Bone marrow (tissue), 2 donors: ENCODE data around the gene PTPN13.

Experiments
- DNase-seq, 2 donors: peaks; one replicate each; lab custom pipeline; 2025; lab: John Stamatoyannopoulos, UW

The PTPN13 gene

GRCh38 chr4:86593688-86594558 lies at the start of gene PTPN13:
Gene PTPN13 (plus strand): TSS chr4:86594315. CDS start chr4:86635257, 40,942 bp downstream.
- peak in 1 of 2 donors; percentile 36 for DNase-seq

GRCh38 chr4:86547140-86547539 lies 47.0 kb upstream of the PTPN13 start:
- no peak for DNase-seq

GRCh38 chr4:86549163-86549788 lies 44.8 kb upstream of the PTPN13 start:
- no peak for DNase-seq

GRCh38 chr4:86551387-86551786 lies 42.7 kb upstream of the PTPN13 start:
- no peak for DNase-seq

DNA sequence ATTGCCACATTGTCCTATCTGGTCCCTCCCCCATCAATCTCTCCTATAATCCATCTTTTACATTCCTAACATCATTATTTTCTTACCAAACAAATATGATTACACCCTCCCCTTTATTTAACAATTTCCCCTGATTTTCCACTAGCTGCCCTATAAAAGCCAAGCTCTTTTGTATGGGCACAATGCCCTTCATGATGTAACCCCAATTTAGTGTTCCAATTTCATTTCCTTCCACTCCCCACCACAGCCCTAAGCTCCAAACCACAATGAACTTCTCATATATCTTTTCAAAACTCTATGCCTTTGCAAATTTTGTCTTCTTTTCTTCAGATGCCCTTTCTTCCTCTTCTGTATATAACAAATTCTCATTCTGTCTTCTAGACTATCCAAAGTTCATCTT lies 39.5 kb upstream of the PTPN13 start:
- no peak for DNase-seq

- no peak for DNase-seq
Measured at GRCh38 chr4:86556791-86557415, 37.2 kb upstream of the PTPN13 start.

DNA sequence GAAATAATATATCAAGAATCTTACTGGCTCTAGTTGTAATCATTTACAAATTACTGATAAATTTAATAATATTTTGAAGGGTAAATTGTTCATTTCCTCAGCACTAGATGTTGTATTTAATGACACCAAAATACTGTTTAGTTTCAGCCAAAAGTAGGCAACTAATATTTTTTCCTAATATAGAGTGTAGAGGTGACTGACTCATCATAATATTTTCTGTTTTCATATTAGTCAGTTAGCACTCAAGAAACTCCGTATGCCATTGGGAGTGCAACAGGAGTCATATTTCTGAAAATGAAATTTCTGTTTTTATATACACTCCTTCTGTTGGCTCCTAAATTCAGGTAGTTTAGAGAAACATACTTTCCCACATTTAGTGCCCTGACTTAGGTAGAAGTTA lies 36.6 kb upstream of the PTPN13 start:
- DNase-seq: no peak

DNA sequence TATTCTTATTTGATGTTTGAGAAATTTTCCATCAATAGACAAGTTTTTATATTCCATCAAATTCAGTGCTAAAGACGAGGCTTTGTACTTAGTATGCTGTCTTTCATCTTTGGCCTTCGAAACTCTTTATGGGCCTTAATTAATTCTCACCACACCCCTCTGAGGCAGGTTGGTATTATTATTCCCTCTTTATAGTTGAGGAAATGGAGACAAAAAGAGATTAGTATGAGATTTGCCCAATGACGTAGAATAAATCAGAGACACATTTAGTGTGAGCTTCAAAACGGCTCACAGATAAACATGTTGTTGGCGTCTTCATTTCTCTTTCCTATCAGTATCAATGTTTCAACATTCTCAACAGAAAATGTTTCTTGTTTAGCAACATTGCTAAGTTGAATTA lies 35.9 kb upstream of the PTPN13 start:
- no peak for DNase-seq

DNA sequence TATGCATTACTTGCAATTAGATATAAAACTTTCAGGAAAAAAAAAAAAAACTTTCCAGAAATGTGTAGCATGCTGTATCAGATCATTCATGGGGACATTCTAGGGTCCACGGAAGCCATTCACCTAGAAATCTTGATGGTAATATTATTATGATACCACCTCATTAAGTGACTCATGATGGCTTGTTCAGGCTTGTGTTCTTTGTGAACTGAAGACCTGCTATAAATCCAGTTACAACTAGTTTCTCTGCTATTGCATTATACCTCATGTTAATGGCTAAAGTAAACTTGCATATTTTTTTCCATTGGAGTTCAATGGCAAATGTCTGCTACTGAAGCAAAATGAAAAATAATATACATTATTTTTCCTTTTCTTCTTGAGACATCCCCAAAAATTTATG lies 35.3 kb upstream of the PTPN13 start:
- DNase-seq: no peak

GRCh38 chr4:86560447-86560846 lies 33.7 kb upstream of the PTPN13 start:
- no peak for DNase-seq

DNA sequence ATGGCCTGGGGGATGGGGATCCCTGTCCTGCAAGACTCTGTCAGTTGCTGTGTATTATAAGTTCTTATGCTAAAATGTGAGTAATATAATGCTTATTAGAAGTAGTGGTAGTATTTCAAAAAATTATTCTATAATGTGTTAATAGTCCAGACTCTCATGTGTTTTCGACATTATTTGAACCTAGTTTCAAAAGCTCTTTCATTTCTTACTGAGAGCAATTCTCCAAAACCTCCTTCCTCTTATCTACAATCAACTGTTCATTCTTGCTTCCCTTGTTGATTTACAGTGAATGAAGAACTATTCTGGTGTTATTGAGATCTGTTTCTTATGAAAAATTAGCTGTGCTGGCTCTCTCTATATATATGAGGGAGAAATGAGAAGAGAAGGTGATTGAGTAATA lies 32.9 kb upstream of the PTPN13 start:
- no peak for DNase-seq

- DNase-seq: no peak
Measured at GRCh38 chr4:86563416-86563815, 30.7 kb upstream of the PTPN13 start.

DNA sequence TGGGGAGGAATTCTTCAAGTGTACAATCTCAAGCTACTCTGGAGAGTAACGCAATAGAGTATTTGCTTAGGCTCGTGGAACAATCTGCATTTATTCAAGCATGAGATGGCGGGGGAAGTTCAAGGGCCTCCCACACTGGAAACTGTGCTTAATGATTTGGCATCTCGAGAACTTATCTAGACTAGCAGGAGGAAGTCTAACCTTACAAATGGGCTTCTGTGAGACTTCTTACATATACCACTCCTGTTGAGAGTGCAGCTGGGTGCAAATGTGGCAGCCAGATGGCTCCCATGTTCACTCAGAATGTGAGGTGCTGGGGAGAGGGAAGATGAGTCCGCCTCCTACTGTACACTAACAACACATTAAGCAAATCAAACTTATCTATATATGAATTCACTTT lies 29.3 kb upstream of the PTPN13 start:
- DNase-seq: no peak

DNA sequence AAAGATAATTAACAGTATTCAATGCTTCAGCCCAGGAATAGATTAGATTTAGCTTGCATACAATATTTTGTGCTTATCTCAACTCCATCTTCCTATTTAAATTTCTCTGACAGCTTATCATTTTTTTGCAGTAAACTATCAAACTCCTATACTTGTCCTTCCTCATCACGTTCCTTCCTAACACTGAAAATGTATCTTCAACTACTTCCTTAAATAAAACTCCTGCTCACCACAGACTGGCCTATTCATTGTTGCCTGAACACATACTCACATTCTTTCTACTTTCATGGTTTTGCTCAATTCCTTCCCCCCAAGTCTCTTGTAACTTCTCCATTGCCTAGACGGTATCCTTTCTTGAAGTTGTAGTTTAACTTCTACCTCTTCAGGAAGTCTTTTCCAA lies 28.5 kb upstream of the PTPN13 start:
- no peak for DNase-seq

GRCh38 chr4:86569103-86569870 lies 24.8 kb upstream of the PTPN13 start:
- no peak for DNase-seq

DNA sequence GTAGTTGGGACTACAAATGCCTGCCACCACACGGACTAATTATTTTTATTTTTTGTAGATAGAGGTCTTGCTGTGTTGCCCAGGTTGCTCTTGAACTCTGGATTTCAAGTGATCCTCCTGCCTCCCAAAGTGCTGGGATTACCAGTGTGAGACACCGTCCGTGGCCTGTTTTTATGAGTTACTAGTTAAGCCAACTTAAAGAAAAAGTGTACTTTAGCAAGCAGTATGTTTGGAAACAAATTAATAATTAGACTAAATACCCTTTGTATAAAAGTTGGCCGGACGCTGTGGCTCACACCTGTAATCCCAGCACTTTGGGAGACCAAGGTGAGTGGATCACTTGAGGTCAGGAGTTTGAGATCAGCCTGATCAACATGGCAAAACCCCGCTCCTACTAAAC lies 14.2 kb upstream of the PTPN13 start:
- DNase-seq: no peak

- DNase-seq: no peak
Measured at GRCh38 chr4:86582410-86582809, 11.7 kb upstream of the PTPN13 start.

- DNase-seq: no peak
Measured at GRCh38 chr4:86586160-86586572, 7.9 kb upstream of the PTPN13 start.

DNA sequence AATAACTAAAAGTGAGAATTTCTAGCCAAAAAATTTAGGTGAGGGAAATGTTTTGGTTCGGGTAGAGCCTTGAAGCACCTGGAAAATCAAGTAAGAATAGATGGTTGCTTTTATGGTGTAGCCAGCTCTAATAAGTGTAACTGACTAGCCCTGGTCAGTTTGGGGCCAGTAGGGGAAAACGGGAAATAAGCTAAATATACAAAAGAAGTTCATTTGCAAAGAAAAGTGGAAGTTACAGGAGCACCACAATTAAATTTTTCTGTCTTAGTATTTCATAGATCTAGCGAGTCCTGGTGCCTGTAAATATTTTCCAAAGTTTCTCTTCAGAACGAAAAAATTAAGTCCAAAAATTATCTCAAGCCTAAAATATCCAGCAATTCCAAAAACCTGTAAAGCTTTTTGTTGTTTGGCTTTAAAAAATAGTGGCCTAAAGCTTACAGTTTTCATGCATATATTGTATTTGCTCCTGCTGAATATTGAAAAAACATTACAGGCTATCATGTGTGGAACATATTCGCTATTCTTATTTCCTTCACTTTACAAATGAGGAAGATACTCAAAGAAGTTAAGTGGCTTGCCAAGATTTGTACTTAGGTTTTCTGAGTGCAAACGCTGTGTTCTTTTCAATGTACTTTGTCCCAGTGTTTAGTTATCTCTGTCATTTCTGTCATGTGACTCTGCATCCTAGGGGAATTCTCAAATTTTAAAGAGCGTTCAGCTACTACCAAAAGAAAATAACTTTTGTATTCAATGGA lies 7.3 kb upstream of the PTPN13 start:
- DNase-seq: no peak

- no peak for DNase-seq
Measured at GRCh38 chr4:86587381-86588140, 6.6 kb upstream of the PTPN13 start.
